H1 (cell line): Measurements from ENCODE around the gene GCNA. TPM values are rescaled to one million over a fixed set of nuclear protein-coding genes. Genes with fewer than 3 reads are reported as not detected.
A peak's percentile ranks its signal among the peaks of the same experiment; 100 is the strongest.

ENCODE experiments used
- CTCF ChIA-PET: fragments of 300-600 bp; sonication (Branson Sonifier 250); formaldehyde crosslinking; loops from one replicate; lab custom pipeline; 2021; ENCODE audit not compliant: partially characterized antibody; lab: Charles Lee
- POLR2A ChIA-PET: fragments of 300-600 bp; sonication (Branson Sonifier 250); formaldehyde crosslinking; loops from one replicate; lab custom pipeline; 2021; ENCODE audit warnings: inconsistent platforms; ENCODE audit not compliant: partially characterized antibody; lab: Charles Lee
- DNase-seq, 2 experiments: peaks; one replicate each; pipeline versions ENCODE4 v3.0.0 to v3.0.0-alpha.2; 2010 to 2022; ENCODE audit warnings: low spot score in 2 of 2, low read depth in 1 of 2, mixed read lengths in 1 of 2
- FAIRE-seq: peaks from 2 replicates; lab custom pipeline; 2011; peaks lifted over from hg19 to GRCh38; lab: Jason Lieb, UNC
- H2AFZ ChIP-seq: 2 replicates; pipeline ENCODE4 v1.8.1; 2012; ENCODE audit warnings: low read length, inconsistent platforms
- H2AK5ac ChIP-seq: 2 replicates; pipeline ENCODE4 v1.6.1; 2013; ENCODE audit warnings: low read depth, low read length
- H2BK120ac ChIP-seq: replicated peaks from 2 replicates; pipeline ENCODE3; 2013; ENCODE audit warnings: low read depth, low read length, inconsistent platforms
- H2BK12ac ChIP-seq: 2 replicates; pipeline ENCODE4 v1.6.1; 2013; ENCODE audit warnings: low read depth, low read length
- H2BK15ac ChIP-seq: 2 replicates; pipeline ENCODE4 v1.6.1; 2013; ENCODE audit warnings: low read length
- H2BK20ac ChIP-seq: 2 replicates; pipeline ENCODE4 v1.6.1; 2013; ENCODE audit warnings: low read length
- H2BK5ac ChIP-seq: 2 replicates; pipeline ENCODE4 v1.6.1; 2013; ENCODE audit warnings: low read depth, low read length
- H3K14ac ChIP-seq: 2 replicates; pipeline ENCODE4 v1.6.1; 2013; ENCODE audit warnings: inconsistent platforms; ENCODE audit not compliant: insufficient read length
- H3K18ac ChIP-seq: 2 replicates; pipeline ENCODE4 v1.6.1; 2013; ENCODE audit warnings: low read length; ENCODE audit errors: extremely low read depth
- H3K23ac ChIP-seq: 2 replicates; pipeline ENCODE4 v1.6.1; 2013; ENCODE audit warnings: inconsistent platforms; ENCODE audit not compliant: insufficient read length
- H3K23me2 ChIP-seq: 2 replicates; pipeline ENCODE4 v1.6.1; 2013; ENCODE audit warnings: low read depth, low read length
- H3K27ac ChIP-seq: 2 replicates; pipeline ENCODE4 v1.6.1; 2011; ENCODE audit warnings: low read depth, low read length, inconsistent platforms
- H3K27me3 ChIP-seq, 4 experiments: replicated peaks in 1 of 4; 1 replicate in 1 of 4; 2 replicates in 3 of 4; pipeline versions ENCODE4 v1.6.1 to v1.8.1; 2011 to 2013; ENCODE audit warnings: low read length in 3 of 4, mild to moderate bottlenecking in 3 of 4, inconsistent platforms in 2 of 4, mixed read lengths in 2 of 4, moderate library complexity in 1 of 4; ENCODE audit not compliant: control insufficient read depth in 3 of 4, insufficient read depth in 3 of 4; ENCODE audit errors: extremely low read depth in 1 of 4
- H3K36me3 ChIP-seq, 4 experiments: 2 replicates each; pipeline versions ENCODE4 v1.6.1 to v1.8.1; 2011 to 2013; ENCODE audit warnings: mild to moderate bottlenecking in 4 of 4, low read length in 3 of 4, moderate library complexity in 2 of 4, control low read depth in 1 of 4, inconsistent platforms in 1 of 4; ENCODE audit not compliant: insufficient read depth in 4 of 4, control insufficient read depth in 2 of 4
- H3K4ac ChIP-seq: replicated peaks from 2 replicates; pipeline ENCODE3; 2013; ENCODE audit warnings: low read length, low read depth, mixed read lengths, inconsistent platforms; ENCODE audit not compliant: insufficient read length
- H3K4me1 ChIP-seq, 4 experiments: replicated peaks in 1 of 4; 1 replicate in 1 of 4; 2 replicates in 3 of 4; pipeline versions ENCODE4 v1.6.1 to v1.8.1; 2011 to 2013; ENCODE audit warnings: low read length in 3 of 4, inconsistent platforms in 2 of 4, mixed read lengths in 1 of 4; ENCODE audit not compliant: insufficient read depth in 4 of 4, control insufficient read depth in 3 of 4
- H3K4me2 ChIP-seq, 2 experiments: 2 replicates each; pipeline versions ENCODE4 v1.6.1 to v1.8.1; 2011 to 2013; ENCODE audit warnings: low read depth in 2 of 2, low read length in 2 of 2, control low read depth in 1 of 2, inconsistent platforms in 1 of 2, mild to moderate bottlenecking in 1 of 2; ENCODE audit not compliant: insufficient read depth in 1 of 2
- H3K4me3 ChIP-seq, 4 experiments: fragments of 200-600, 300-600 bp in 1 of 4; sonication (generic), shearing (Covaris generic), sonication (Bioruptor Twin) in 1 of 4; 2 replicates each; pipeline versions ENCODE4 v1.5.1 to v1.8.1; 2011 to 2016; ENCODE audit warnings: low read length in 4 of 4, low read depth in 3 of 4, control low read depth in 2 of 4, inconsistent platforms in 2 of 4, mild to moderate bottlenecking in 2 of 4, mixed read lengths in 1 of 4, moderate library complexity in 1 of 4; ENCODE audit not compliant: insufficient read depth in 2 of 4; ENCODE audit errors: extremely low read depth in 1 of 4
- H3K56ac ChIP-seq: replicated peaks from 2 replicates; pipeline ENCODE3; 2013; ENCODE audit warnings: low read depth, mild to moderate bottlenecking, mixed read lengths, low read length, inconsistent platforms; ENCODE audit not compliant: insufficient read length
- H3K79me1 ChIP-seq: 2 replicates; pipeline ENCODE4 v1.6.1; 2013; ENCODE audit warnings: low read depth, low read length, control low read depth
- H3K79me2 ChIP-seq, 2 experiments: 2 replicates each; pipeline versions ENCODE4 v1.6.1 to v1.8.1; 2012 to 2013; ENCODE audit warnings: low read length in 2 of 2, mild to moderate bottlenecking in 2 of 2, inconsistent platforms in 1 of 2; ENCODE audit not compliant: insufficient read depth in 2 of 2, control insufficient read depth in 1 of 2
- H3K9ac ChIP-seq, 4 experiments: replicated peaks in 1 of 4; 1 replicate in 1 of 4; 2 replicates in 3 of 4; pipeline versions ENCODE4 v1.6.1 to v1.8.1; 2011 to 2013; ENCODE audit warnings: low read depth in 3 of 4, low read length in 3 of 4, control low read depth in 2 of 4, mild to moderate bottlenecking in 2 of 4, moderate library complexity in 2 of 4, inconsistent platforms in 1 of 4; ENCODE audit errors: extremely low read depth in 1 of 4
- H3K9me3 ChIP-seq, 2 experiments: 2 replicates each; pipeline versions ENCODE4 v1.6.1 to v1.8.1; 2012 to 2013; ENCODE audit warnings: mild to moderate bottlenecking in 2 of 2, moderate library complexity in 2 of 2, control low read depth in 1 of 2, inconsistent platforms in 1 of 2, low read depth in 1 of 2, low read length in 1 of 2, mixed read lengths in 1 of 2; ENCODE audit not compliant: insufficient read depth in 2 of 2
- H4K20me1 ChIP-seq, 2 experiments: replicated peaks in 1 of 2; 2 replicates each; pipeline versions ENCODE3 to v1.8.1; 2011 to 2013; ENCODE audit warnings: inconsistent platforms in 2 of 2, low read length in 2 of 2, mild to moderate bottlenecking in 1 of 2; ENCODE audit not compliant: insufficient read depth in 2 of 2, control insufficient read depth in 1 of 2
- H4K5ac ChIP-seq: 2 replicates; pipeline ENCODE4 v1.6.1; 2013; ENCODE audit warnings: low read length, low read depth, mixed read lengths, inconsistent platforms; ENCODE audit not compliant: insufficient read length
- H4K8ac ChIP-seq: 2 replicates; pipeline ENCODE4 v1.8.0; 2013; ENCODE audit warnings: mild to moderate bottlenecking, moderate library complexity, low read length, inconsistent platforms; ENCODE audit not compliant: insufficient read depth; ENCODE audit errors: extremely low read depth
- H4K91ac ChIP-seq: replicated peaks from 2 replicates; pipeline ENCODE3; 2013; ENCODE audit warnings: low read length, mixed read lengths, inconsistent platforms; ENCODE audit not compliant: insufficient read length
- CBX5 ChIP-seq: fragments of 300-800, 300-1000 bp; sonication (generic); IDR thresholded peaks from 2 replicates; pipeline ENCODE4 v1.7.1; 2016; ENCODE audit warnings: antibody characterized with exemption, low read length, low read depth
- PHF8 ChIP-seq: fragments of 200-600 bp; sonication (generic); conservative IDR thresholded peaks from 2 replicates; pipeline ENCODE4 v1.7.1; 2012; ENCODE audit warnings: low read depth, mild to moderate bottlenecking, inconsistent platforms, low read length, moderate library complexity
- RFX5 ChIP-seq: IDR thresholded peaks from 2 replicates; pipeline ENCODE4 v1.6.1; 2011; ENCODE audit warnings: low read depth, low read length, improper control_type of control experiment, borderline replicate concordance
- SAP30 ChIP-seq: fragments of 300-600 bp; sonication (generic); IDR thresholded peaks from 2 replicates; pipeline ENCODE4 v1.7.1; 2012; ENCODE audit warnings: low read length, moderate library complexity, mild to moderate bottlenecking, inconsistent platforms; ENCODE audit not compliant: insufficient read depth, insufficient replicate concordance
- SRF ChIP-seq: IDR thresholded peaks from 2 replicates; pipeline ENCODE4 v1.6.1; 2011; ENCODE audit warnings: mild to moderate bottlenecking, low read depth, low read length, moderate library complexity
- SUZ12 ChIP-seq: fragments of 200-600 bp; sonication (generic); IDR thresholded peaks from 2 replicates; pipeline ENCODE4 v1.6.1; 2012; ENCODE audit warnings: mild to moderate bottlenecking, inconsistent platforms, low read length, moderate library complexity, mixed read lengths
- WGBS, 2 experiments: shearing (Covaris generic) in 1 of 2; methylation state at CpG; one replicate each; pipeline versions ENCODE4 v1.1.6 to v1.1.7; 2013 to 2015; ENCODE audit warnings: low lambda C conversion rate in 2 of 2, mixed read lengths in 2 of 2, inconsistent platforms in 1 of 2, low coverage in 1 of 2, missing lambda C conversion rate in 1 of 2; ENCODE audit not compliant: insufficient replicate concordance in 2 of 2, insufficient coverage in 1 of 2, insufficient read length in 1 of 2; ENCODE audit errors: extremely low coverage in 1 of 2, missing lambda C conversion rate in 1 of 2; 5-methylcytosine and 5-hydroxymethylcytosine counted together
- polyA plus RNA-seq, 7 experiments: library from polyadenylated mRNA; depleted of rRNA in 3 of 7; stranded (reverse) in 5 of 7; unstranded in 2 of 7; fragments of >200 nt in 5 of 7; fragments of 200-250 nt in 2 of 7; gene quantifications; 1 replicate in 5 of 7; 2 replicates in 1 of 7; 4 replicates in 1 of 7; pipeline versions ENCODE4 v1.2.1 to v1.2.3, GENCODE V29; 2011 to 2013; ENCODE audit warnings: missing spikeins in 2 of 7, mixed read lengths in 2 of 7
- total RNA-seq: library from RNA; stranded (reverse); fragmentation: NEBNext Ultra II Directional; extraction: Animal tissue kit (Norgen Biotek cat#: 25700); gene quantifications from 2 replicates; pipeline ENCODE4 v1.2.1, GENCODE V29; 2021

Gene GCNA
- total and polyA plus RNA-seq, 2 of the 8 experiments (the other 6 are each of a cell fraction or from before 2014, with no cell fraction given): 0.41 to 0.95 TPM

DNA sequence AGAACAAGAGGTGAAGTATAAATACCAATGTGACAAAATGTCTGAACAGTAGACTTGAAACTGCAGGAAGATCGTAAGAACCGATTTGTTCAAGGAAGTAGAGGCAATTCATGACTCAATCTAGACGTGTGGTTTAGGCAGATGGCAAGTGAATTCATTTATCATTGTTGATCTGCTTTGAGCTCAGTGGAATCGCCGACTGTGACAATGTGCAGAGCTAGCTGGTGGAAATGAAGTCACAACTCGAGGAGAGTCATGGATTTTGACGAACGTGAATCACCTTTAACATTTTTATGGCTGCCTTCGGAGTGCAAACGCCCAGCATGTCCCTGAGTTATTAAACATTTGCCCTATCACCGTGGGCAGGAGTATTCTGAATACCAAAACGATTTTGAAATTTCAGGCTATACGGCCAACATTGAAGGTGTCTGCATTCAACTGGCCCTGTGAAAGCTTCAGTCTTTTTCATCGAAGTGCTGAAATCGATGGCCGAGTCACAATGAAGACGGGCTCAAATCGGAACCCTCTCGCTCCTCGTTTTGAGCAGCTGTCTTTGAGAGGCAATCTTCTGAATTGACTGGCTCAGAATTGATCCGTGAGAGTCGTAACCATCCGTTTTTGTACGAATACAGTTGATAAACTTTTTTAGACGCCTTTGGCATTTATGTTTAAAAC is 46.0 kb upstream of the GCNA start:
- FAIRE-seq: no peak
- Histone ChIP-seq H3K4me3 (peak overlapping the region; percentile 65 to 99 (median 95); a peak in 7 of 8 replicates), H3K23me2 (peaks cover 3% of the 10 kb centered on the region), H3K23ac (no peak overlapping the region), H4K5ac (no peak overlapping the region), H2BK20ac (no peak overlapping the region), H3K79me2 (peaks cover 30 to 44% of the 10 kb centered on the region in 2 experiments), H3K14ac (no peak overlapping the region), H3K9ac (peak overlapping the region in 3 of 4 experiments; percentile 29 to 78 (median 51); a peak in 6 of 7 replicates), H3K4me2 (peak overlapping the region; percentile 82 to 94), H3K27ac (no peak overlapping the region), H2BK120ac (no peak overlapping the region)
- CTCF ChIA-PET: no interaction called here
- DNase-seq: no peak
- TF ChIP-seq CBX5: no peak
- TF ChIP-seq SAP30: no peak
- no peak for TF ChIP-seq SUZ12
- TF ChIP-seq SRF: no peak
- TF ChIP-seq PHF8: peak; percentile 22; the same call in 1 of the 2 replicates
- no peak for TF ChIP-seq RFX5
- TF ChIP-seq, all 59 proteins: peak for 1
- peaks cover 0 to 3% (median 0%) of the 10 kb centered on the region in 4 experiments; a peak in 1 of 8 replicates for H3K36me3 ChIP-seq
- H3K79me1 ChIP-seq: no peaks in the 10 kb centered on the region
- H3K18ac ChIP-seq: no peak overlapping the region
- peaks cover 0 to 4% (median 2%) of the 10 kb centered on the region in 4 experiments; a peak in 3 of 7 replicates for H3K4me1 ChIP-seq
- H3K56ac ChIP-seq: no peak overlapping the region
- peak overlapping the region; percentile 89 for H2AFZ ChIP-seq
- H2BK5ac ChIP-seq: no peak overlapping the region
- peaks cover 9 to 12% of the 10 kb centered on the region in 2 experiments for H4K20me1 ChIP-seq
- H2BK15ac ChIP-seq: no peak overlapping the region
- no peaks in the 10 kb centered on the region for H3K27me3 ChIP-seq
- no peaks in the 10 kb centered on the region for H3K9me3 ChIP-seq
- POLR2A ChIA-PET: interaction anchor here (0.6 to 4.4 kb wide), 24 partner anchors 9 to 166 kb away, joined by 3 to 60 read pairs (median 4); partner anchors contain the start of gene TAF1
- WGBS, 2 experiments: 17% methylated on average over 24 of the region's 25 CpGs; no CpG with 5 or more reads in 1 of the 2 experiments
- no peak overlapping the region for H3K4ac ChIP-seq
- H4K91ac ChIP-seq: no peak overlapping the region
- H4K8ac ChIP-seq: no peak overlapping the region
- no peak overlapping the region for H2AK5ac ChIP-seq
- 0 out of 2 replicates have a peak overlapping the region, but pooled peaks have one; percentile 60 for H2BK12ac ChIP-seq
